HG02981 (cell line): ENCODE results near the gene MAP3K2.
A peak's percentile ranks its signal among the peaks of the same experiment; 100 is the strongest.
"Not testable (repeated sequence)": the region's sequence is repeated elsewhere in the genome, so short reads cannot be mapped to it uniquely, and the experiment has no call there.

Source experiments
- ATAC-seq: cut with Tn5 transposase; IDR thresholded peaks from one replicate; pipeline ENCODE4 v1.9.1; 2021; ENCODE audit warnings: mild to moderate bottlenecking, moderate library complexity; ENCODE audit not compliant: unreplicated experiment

The MAP3K2 gene

GRCh38 chr2:127421871-127422558 is 34.2 kb upstream of the MAP3K2 start:
- no peak for ATAC-seq

- no peak for ATAC-seq
Observed at GRCh38 chr2:127421116-127421800, 33.5 kb upstream of the MAP3K2 start.

GRCh38 chr2:127420039-127420864 is 32.5 kb upstream of the MAP3K2 start:
- ATAC-seq = no peak

- no peak for ATAC-seq
Observed at GRCh38 chr2:127419448-127420038, 31.8 kb upstream of the MAP3K2 start.

- no peak for ATAC-seq
Observed at GRCh38 chr2:127419112-127419430, 31.3 kb upstream of the MAP3K2 start.

DNA sequence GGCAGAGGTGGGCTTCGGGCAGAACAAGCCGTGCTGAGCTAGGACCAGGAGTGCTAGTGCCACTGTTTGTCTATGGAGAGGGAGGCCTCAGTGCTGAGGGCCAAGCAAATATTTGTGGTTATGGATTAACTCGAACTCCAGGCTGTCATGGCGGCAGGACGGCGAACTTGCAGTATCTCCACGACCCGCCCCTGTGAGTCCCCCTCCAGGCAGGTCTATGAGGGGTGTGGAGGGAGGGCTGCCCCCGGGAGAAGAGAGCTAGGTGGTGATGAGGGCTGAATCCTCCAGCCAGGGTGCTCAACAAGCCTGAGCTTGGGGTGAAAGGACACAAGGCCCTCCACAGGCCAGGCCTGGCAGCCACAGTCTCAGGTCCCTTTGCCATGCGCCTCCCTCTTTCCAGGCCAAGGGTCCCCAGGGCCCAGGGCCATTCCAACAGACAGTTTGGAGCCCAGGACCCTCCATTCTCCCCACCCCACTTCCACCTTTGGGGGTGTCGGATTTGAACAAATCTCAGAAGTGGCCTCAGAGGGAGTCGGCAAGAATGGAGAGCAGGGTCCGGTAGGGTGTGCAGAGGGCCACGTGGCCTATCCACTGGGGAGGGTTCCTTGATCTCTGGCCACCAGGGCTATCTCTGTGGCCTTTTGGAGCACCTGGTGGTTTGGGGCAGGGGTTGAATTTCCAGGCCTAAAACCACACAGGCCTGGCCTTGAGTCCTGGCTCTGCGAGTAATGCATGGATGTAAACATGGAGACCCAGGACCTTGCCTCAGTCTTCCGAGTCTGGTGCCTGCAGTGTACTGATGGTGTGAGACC is 30.7 kb upstream of the MAP3K2 start, which contains the start of gene PROC:
Gene PROC, plus strand, starts transcription at position 128 of the 812 bp plus-strand sequence. CDS start 1,516 bp downstream, outside the sequence.
- no peak for ATAC-seq

- no peak for ATAC-seq
Observed at GRCh38 chr2:127417406-127417805, 29.6 kb upstream of the MAP3K2 start.

DNA sequence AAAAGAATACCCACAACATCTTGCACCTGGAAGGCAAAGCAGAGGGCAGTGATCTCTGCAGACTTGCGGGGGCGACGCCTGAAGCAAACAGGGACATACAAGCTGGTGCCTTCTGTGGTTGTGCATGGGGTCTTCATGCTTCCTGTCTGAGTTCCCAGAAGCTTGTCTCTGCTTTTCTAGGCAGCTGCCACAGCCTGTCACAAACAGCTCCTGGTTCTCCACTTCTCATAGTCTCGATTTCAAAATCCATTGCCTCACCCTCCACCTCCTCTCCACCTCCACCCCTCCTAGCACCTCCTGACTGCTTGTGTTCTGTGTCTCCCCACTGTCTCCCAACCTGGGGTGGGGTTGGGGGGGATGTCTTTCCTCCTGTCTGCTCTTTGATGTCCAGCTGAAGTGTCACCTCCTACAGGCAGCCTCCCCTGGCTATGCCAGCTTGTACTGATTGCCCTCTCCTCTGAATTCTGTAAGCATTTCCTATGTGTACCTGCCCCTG is 28.8 kb upstream of the MAP3K2 start:
- ATAC-seq = no peak

- peak; percentile 74 for ATAC-seq
Observed at GRCh38 chr2:127415593-127416505, 28.1 kb upstream of the MAP3K2 start.

DNA sequence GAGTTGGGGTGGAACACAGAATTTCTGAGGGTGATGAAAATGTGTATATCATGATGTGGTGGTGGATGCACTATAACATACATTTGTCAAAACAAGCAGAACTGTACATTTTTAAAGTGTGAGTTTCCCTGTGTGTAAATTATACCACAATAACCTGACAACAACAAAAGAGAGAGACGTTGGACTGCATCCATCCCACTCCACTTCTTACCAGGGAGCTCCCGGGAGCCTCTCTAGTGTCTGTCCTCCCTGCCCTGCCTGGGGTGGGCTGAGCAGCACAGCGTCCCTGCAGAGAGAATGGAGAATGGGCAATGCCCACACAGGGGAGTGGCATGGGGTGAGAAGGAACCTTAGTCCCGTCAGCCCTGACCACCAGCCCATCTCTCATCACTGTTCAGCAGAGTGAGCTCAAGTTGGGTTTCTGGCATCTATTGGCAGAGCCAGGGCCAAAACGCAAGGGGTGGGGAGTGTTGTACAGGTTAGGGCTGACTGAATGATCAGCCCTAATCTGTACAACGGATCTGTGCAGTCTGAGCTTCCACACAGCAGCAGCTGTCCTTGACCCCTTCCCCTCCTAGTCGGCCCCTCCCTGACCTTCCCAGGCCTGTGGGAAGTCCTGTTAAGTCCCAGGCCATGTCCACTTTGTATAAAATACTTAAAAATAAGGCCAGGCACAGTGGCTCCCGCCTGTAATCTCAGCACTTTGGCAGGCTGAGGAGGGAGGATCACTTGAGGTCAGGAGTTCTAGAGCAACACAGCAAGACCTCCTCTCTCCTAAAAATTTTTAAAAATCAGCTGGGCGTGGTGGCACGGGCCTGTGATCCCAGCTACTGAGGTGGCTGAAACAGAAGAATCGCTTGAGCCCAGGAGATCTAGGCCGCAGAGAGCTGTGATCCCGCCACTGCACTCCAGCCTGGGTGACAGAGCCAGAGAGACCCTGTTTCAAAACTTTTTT is 27.1 kb upstream of the MAP3K2 start:
- ATAC-seq = no peak

- no peak for ATAC-seq
Observed at GRCh38 chr2:127413782-127414637, 26.2 kb upstream of the MAP3K2 start.

DNA sequence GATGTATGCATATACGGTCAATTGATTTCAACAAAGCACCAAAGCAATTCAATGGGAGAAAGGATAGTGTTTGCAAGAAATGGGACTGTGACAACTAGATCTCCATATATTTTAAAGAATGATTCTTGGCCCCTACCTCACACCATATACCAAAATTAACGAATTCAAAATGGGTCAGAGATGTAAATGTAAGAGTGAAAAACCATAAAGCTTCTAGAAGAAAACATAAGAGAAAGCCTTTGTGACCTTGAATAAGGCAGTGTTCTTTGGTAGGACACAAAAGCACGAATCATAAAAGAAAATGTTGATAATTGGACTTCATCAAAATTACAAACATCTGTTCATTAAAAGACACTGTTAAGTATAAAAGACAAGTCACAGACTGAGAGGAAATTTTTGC is 25.4 kb upstream of the MAP3K2 start:
- ATAC-seq = no peak

GRCh38 chr2:127411653-127412369 is 24.0 kb upstream of the MAP3K2 start:
- ATAC-seq = no peak

GRCh38 chr2:127410871-127411652 is 23.3 kb upstream of the MAP3K2 start:
- ATAC-seq = no peak

GRCh38 chr2:127409716-127410115 is 21.9 kb upstream of the MAP3K2 start:
- not testable (repeated sequence) for ATAC-seq

GRCh38 chr2:127408807-127409099 is 21.0 kb upstream of the MAP3K2 start:
- no peak for ATAC-seq
